Fibroblast of gingiva (primary cell): ENCODE results near the gene JADE3.

Experiments
- DNase-seq: peaks from one replicate; pipeline ENCODE4 v3.0.0-alpha.2; 2011; ENCODE audit warnings: low read depth

Gene JADE3

DNA sequence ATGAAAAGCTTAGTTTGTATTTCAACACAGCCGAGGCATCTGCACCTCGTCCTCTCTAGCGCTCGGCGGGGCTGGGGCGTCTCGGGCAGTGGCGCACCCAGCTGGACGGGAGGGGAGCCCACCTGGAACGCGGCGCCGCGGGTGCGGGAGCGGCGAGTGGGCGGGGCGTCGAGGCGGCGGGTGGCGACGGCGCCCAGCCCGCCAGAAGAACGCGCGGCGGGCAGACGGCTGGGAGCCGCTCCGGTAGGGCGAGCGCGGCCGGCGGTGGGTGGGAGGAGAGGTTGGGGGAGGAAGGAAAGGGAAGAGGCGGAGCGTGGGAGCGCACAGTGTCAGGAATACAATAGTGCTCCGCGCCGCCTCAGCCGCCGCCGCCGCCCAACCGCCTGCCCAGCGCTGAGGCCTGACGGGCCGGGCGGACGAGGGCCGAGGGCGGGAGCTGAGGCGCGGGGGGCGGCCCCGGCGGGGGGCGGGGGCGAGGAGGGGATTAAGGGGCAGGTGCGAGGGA, at the start of gene JADE3:
JADE3 (plus strand) TSS at position 324 of the 505 bp plus-strand sequence. CDS start 72,474 bp downstream, outside the sequence.
- peak; percentile 67 for DNase-seq

DNA sequence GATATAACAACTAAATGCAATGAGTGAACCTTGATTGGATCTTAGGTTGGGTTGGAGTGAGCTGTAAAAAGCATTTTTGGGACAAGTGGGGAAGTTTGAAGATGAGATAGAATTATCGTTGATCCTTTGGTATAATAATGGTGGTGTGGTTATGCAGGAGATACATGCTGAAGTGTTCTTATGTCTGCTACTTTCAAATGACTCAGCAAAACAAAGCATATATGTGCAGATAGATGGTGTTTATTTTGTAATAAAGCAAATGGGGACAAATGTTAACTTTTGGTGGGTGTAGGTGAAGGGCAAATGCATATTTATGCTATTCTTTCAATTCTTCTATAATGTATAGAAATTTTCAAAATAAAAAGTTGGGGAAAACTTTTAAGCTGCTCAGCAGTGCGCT, 49.1 kb upstream of the JADE3 start:
- no peak for DNase-seq

DNA sequence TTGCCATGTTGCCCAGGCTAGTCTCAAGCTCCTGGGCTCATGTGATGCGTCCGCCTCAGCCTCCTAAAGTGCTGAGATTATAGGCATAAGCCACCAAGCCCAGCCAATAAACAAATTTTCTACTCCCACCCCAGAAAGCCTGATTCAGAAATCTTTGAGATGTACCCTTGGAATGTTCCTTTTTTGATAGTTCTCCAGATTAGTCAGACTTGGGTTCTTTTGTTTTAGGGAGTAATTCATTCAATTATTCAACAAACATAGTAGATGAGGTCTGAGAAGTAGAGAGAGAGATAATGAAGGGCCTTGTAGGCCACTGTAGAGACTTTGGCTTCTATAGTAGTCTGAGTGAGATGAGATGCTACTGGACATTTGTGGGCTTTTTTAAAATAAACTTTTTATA, 47.6 kb upstream of the JADE3 start:
- DNase-seq = no peak

DNA sequence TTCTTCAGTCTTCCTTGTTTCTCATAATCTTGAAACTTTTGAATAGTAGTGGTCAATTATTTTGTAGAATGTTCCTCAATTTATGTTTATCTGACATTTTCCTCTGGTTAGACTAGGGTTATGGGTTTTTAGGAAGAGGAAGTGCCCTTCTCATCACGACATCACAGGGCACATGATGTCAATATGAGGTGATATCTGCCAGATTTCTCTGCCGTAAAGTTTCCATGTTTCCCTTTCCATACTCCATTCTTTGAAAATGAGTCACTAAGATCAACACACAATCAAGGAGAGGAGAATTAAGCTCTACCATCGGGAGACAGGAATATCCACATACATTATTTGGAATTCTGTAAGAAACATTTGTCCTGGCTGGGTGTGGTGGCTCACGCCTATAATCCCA, 46.9 kb upstream of the JADE3 start:
- DNase-seq = peak; percentile 53

DNA sequence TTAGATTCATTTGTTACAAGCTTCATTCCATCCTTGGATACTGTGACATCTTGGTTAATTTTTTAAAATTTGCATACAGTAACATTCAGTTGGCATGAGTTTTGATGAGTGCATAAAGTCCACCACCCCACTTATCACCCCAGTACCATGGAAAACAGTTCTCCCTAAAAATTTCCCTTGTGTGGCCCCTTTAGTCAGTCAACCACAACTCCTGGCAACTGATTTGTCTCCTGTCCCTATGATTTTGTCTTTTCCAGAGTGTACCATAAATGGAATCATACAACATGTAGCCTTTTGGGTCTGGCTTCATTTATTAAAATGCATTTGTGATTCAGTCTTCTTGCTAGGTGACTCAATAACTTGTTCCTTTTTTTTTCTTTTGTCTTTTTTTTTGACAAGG, 45.5 kb upstream of the JADE3 start:
- no peak for DNase-seq

DNA sequence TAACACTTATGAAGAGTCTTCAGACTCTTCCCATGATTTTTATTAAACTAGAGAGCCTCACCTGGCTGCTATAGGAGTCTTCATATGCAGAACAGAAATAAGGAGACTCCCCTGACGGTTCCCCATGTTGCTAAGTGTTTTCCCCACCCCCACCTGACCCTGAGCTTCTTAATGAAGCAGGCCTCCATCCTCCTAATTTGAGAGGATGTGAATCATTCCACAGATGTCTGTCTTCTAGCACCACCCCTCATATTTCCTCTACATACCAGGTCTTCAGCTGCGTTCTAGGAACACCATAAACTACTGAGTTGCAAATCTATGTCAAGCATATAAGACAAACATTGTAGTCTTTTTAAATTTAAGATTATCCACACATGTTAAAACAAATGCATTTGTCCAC, 38.5 kb upstream of the JADE3 start:
- DNase-seq = no peak

DNA sequence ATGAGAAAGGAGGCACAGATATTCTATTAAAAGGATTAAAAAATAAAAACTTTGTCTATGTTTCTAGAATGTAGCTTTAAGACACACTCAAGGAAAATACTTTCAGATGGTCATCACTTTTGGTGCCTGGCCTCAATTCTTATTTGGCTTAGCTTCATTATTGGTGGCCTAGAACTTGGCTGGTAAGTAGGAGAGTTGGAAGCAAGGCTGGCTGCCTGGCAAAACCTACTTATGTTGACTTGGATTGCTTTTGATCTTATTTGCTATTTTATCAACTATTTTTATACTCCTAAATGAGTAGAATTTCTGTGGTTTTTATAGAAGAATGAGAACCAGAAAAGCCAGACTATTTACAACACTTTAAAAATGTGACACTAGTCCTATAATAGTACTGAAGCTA, 35.3 kb upstream of the JADE3 start:
- peak; percentile 1 for DNase-seq

DNA sequence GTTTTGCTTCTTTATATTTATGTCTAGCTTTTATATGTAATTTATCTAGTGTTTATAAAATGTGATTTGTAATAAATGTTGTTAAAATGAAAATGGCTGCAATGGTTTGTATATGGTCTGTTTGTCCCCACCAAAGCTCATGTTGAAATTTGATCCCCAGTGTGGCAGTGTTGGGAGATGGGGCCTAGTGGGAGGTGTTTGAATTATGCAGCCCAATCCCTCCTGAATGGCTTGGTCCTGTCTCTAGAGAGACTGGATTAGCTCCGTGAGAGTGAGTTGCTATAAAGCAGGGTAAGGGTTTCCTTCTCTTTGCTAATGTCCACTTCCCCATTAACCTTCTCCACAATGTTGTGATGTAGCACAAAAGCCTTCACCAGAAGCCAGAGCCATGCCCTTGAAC, 30.0 kb upstream of the JADE3 start:
- no peak for DNase-seq

DNA sequence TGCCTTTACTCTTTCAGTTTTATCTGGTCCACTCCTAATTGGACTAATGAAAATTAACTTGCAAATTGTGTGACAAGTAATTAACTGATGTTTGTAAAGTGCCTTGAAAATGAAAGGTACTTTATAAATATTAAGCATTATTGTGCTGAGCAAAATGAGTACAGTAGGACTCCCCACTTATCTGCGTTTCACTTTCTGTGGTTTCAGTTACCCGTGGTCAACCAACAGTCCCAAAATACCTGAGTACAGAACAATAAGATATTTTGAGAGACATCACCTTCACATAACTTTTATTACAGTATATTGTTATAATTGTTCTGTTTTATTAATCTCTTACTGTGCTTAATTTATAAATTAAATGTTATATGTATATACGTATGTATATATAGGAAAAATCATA, 27.4 kb upstream of the JADE3 start:
- DNase-seq = no peak

DNA sequence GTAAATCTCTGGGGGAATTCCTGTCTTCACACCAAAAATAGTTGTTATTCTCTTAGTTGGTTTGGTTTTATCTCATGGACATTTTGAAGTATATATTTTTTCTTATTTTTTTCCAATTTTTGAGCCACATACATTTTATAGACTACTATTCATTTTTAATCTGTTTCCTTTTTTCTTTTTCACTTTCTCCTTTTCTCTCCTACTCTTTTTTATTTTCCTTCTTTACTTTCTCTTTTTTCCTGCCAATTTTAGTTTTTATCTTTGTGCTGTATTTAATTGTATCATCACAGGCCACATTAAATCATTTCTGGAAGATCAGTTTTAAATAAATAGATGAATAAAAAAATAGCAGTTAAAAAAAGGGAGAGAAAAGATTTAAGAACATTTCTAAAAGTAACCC, 14.0 kb upstream of the JADE3 start:
- no peak for DNase-seq

DNA sequence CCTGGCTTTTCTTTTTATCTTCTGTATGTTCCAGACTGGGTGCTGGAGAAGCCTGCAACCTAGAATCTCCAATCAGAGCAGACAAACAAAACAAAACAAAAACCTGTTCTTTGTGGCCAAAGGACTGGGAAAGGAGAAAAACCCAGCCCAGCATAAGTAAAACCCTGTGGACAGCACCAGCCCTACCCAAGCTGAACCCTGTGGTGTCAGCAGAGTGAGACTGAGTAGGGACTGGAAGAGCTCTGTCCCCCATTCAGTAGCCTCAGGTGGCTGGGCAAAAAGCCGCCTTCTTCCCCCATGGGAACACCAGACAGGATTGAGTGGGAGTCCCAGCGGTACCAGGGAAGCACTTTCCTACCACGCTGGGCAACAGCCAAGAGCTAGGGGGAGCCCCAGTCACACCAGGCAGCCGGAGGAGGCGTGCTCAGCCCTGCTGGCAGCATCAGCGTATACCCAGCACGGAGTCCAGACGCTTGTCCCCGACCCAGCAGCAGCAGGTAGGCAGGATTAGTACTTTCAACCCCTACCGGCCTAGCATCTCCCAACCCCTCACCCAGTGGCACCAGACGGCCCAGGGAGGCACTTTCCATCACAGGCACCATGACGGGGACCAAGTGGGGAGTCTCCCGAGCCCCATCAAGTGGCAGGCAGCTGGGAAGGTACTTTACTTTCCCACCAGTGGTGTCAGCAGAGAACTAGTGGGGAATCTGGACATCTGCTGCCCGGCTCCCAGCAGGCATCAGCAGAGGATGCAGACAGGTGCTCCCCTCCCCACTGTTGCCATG, 8.6 kb upstream of the JADE3 start:
- peak; percentile 59 for DNase-seq

DNA sequence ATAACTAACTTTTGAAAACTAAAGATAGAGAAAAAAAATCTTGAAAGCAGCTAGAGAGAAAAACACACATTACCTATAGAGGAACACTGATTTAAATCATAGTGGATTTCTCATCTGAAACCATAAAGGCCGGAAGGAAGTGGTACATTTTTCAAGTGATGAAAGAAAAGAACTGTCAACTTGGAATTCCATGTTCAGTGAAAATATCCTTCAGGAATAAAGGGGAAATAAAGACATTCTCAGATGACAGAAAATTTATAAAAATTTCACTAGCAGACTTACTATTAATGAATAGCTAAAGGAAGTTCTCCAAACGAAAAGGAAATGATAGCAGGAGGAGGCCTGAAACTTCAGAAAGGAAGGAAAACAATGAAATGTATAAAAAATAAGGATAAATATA, 7.6 kb upstream of the JADE3 start:
- DNase-seq = no peak

DNA sequence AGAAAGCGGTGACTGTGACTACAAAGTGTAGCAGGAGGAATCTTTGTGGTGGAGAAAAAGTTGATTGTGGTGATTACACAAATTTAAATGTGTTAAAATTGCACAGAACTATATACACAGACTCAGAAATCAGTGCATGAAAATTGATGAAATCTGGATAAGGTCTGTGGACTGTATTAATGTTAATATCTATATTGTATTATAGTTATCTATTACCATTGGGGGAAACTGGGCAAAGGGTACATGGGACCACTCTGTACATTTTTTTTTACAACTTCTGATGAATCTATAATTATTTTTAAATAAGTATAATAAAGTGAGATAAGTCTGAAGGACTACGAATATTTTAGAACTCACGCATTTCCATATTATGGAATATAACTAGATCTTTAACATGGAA, 1.8 kb upstream of the JADE3 start:
- DNase-seq = no peak

DNA sequence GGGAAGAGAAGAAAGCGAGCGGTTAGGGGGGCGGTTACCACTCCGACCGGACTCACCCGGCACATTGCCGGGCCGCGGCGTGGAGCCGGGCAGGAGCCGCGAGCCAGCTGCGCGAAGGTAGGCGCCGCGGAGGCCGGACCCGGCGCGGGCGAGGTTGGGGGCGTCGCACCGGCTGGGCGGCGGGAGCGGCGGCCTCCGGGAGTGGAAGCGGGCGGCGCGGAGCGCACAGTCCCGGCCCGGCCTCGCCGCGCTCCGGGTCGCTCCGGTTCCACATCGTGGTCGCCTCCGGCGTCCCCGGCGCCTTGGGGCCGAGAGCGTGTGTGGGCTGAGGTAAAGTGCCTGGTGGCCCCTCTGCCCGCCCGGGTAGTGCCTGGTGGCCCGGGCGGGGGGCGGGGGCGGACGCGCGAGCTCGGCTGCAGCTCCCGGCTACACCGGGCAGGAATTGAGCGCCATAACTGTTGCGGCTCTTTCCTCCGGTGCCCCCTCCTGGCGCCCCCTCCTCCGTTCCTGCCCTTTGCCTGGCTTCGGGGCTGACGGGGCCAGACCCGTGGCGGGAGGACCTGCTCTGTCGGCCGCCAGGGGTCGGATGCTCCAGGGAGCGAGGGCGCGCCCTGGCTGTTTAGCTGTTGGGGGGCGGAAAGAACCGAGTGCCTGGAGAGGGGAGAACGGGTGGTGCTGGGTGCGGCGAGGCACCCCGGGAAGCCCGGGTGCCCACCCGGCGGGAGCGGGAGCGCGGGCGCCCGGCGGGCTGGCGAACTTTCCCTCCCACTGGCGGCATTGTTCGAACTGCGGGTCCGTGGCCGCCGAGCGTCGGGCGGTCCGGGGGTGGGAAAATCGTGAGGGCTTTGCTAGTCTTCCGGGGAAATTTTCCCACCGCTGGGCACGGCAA, 626 bp downstream of the JADE3 start:
- peak; percentile 12 for DNase-seq

DNA sequence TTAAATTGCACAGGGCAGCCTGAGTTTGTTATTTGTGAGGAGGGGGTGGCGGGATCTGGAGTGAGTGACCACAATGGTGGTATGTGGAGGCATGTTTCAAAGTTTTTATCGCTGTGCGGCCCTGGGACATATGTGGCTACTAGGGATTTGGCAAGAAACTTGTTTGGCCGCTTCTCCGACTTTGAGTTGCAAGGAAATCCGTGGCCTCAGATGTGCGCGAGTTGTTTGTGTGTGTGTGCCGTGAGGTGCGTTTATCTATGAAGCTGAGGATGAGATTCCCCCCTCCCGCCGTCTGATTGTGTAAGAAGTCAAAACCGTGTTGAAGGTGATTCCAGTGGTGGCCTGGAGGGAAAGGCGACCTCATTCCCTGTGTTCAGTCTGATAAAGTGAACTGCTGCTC, 1.4 kb downstream of the JADE3 start:
- DNase-seq = peak; percentile 22

DNA sequence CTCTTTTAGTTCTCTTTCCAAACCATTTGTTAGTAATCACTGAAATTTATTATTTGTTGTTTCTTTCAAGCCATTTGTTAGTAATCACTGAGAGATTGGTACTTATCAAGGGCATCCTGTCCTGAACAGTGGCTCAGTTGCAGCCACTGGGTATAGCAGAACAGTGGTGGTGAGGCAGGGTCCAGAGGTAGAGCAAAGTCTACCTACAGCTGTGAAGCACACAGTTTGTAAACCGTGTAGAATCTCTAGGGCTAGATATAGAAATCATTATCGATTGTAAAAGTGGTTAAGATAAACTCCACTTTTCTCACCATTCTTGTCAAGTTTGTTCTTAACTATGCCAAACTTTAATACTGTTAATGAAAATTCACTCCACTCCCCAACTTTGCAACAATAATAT, 4.1 kb downstream of the JADE3 start:
- no peak for DNase-seq

DNA sequence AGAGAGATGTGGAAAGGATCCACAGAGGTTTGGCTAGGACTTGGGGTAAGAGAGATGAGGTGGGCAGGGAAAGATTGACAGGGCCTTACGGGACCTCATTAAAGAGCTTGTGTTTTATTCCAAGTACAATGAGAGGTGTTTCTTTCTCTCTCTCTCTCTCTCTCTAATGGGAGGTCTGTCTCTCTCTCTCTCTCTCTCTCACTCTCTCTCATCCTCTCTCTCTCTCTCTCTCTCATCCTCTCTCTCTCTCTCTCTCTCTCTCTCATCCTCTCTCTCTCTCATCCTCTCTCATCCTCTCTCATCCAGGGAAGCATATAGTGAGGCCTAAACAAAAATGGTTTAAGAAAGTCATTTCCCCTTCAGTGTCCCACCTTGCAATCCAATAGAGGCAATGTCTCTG, 5.4 kb downstream of the JADE3 start:
- DNase-seq = no peak

DNA sequence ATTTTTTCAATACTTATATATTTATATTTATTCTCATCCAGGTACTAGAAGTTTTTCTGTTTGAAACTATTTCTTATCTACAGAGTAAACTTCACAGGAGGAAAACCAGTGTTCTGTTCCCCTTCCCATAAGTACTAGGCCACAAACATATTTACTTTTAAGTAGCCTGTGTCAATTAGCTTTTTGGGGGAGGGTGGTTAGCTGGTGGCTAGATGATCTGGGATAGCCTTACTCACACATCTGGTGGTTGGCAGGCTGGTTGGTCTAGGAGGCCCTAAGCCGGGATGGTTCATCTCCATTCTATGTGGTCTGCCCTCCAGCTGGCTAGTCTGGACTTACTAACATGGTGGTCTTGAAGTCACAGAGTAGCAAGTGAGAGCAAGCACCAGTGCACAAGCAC, 6.2 kb downstream of the JADE3 start:
- no peak for DNase-seq

DNA sequence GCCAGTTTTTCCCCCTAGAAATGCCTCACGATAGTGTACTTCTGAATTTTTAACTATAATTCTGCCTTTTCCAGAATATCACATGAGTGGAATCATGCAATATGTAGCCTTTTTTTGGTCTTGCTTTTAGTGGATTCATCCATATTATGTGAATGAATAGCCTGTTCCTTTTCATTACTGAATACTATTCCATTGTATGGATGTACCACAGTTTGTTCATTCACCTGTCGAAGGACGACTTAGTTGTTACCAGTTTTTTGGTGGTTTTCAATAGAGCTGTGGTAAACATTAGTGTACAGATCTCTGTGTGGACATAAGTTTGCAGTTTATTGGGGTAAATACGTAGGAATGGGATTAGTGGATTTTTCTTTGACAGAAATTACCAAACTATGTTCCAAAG, 8.0 kb downstream of the JADE3 start:
- no peak for DNase-seq

DNA sequence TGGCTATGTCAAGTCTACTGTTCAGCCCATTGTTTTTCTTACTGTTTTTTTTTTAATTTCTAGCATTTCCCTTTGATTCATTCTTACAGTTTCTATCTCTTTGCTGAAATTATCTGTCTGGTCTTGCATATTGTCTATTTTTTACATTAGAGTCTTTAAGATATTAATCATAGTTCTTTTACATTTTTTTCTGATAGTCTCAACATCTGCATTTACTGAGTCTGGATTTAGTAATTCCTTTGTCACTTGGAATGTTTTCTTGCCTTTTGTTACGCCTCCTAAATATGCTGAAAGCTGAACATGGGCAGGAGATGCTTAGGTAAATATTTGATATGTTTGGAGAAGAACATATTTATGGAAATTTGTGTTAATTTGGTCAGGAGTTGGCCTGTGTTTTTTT, 10.4 kb downstream of the JADE3 start:
- DNase-seq = no peak

DNA sequence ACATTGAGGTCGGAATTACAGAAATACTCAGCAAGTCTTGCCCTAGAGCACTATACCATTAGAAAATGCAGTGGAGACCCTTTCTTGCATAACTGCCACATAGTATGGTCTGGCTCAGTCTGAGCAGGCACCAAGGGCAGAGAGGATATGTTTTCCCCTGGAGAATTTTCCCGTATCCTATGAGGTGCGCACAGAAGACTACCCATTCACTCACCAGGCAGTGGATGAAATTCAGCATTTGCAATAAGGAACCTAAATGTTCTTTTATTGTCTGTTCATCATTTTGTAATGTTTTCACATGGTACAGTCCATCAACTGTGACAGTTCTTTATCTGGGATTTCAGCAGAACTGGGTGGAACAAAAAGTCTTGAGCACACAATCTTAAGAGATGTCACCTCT, 15.5 kb downstream of the JADE3 start:
- no peak for DNase-seq

DNA sequence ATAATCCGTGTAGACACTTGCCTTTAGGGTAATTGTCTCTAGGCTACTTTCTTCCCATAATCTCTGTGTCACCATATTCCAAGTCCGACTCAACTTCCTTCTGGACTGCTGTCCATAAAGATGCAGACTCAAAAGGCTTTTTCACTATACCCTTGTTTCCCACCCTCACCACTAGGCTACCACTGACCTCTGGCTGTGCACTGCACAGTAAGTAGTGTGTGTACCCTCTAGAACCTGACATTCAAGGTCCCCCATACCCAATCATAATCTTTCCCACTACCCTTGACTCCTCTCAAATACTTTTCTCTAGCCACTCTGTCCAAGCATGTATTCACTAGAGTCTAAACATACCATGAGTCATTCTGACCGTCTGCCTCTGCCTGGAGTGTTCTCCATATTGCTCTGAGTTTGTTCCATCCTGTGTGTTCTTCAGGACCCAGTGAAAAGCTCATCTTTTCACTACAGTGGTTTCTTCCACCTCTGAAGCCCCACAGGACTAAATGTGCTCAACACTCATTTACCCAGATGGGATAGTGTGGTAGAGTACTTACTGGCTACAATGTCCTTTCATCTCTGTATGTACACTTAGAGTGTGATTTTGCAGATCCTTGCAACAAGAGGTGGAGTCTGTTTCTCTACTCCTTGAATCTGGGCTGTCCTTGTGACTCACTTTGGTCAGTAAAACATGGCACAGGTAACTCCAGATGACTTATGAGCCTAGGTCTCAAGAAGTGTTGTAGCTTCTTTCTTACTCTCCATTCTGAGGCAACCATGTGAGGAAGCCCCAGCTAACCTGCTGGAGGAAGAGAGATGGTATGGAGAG, 17.4 kb downstream of the JADE3 start:
- peak; percentile 0 for DNase-seq
